Duodenal mucosa (tissue), 2 donors: ENCODE results near the gene CGB2.
"Not testable (repeated sequence)": the region's sequence is repeated elsewhere in the genome, so short reads cannot be mapped to it uniquely, and the experiment has no call there.

Source experiments
- H3K27ac ChIP-seq: one replicate; pipeline ENCODE4 v1.7.0; 2013; ENCODE audit warnings: low read depth, low read length
- H3K27me3 ChIP-seq, 2 donors: one replicate each; pipeline ENCODE4 v1.7.0; 2013; ENCODE audit warnings: low read length in 2 of 2, control low read depth in 1 of 2; ENCODE audit not compliant: insufficient read depth in 2 of 2, control insufficient read depth in 1 of 2
- H3K36me3 ChIP-seq, 2 donors: one replicate each; pipeline ENCODE4 v1.7.0; 2013; ENCODE audit warnings: low read length in 2 of 2, control low read depth in 1 of 2; ENCODE audit not compliant: insufficient read depth in 2 of 2, control insufficient read depth in 1 of 2
- H3K4me1 ChIP-seq, 2 donors: one replicate each; pipeline ENCODE4 v1.7.0; 2013; ENCODE audit warnings: low read length in 2 of 2, control low read depth in 1 of 2; ENCODE audit not compliant: insufficient read depth in 2 of 2, control insufficient read depth in 1 of 2
- H3K4me3 ChIP-seq, 2 donors: one replicate each; pipeline ENCODE4 v1.7.0; 2013; ENCODE audit warnings: low read length in 2 of 2, low read depth in 1 of 2
- H3K9ac ChIP-seq, 2 donors: one replicate each; pipeline ENCODE4 v1.7.0; 2013; ENCODE audit warnings: low read length in 2 of 2, low read depth in 1 of 2
- H3K9me3 ChIP-seq, 2 donors: one replicate each; pipeline ENCODE4 v1.7.0; 2013; ENCODE audit warnings: low read length in 2 of 2, control low read depth in 1 of 2; ENCODE audit not compliant: control insufficient read depth in 1 of 2

CGB2 gene

DNA sequence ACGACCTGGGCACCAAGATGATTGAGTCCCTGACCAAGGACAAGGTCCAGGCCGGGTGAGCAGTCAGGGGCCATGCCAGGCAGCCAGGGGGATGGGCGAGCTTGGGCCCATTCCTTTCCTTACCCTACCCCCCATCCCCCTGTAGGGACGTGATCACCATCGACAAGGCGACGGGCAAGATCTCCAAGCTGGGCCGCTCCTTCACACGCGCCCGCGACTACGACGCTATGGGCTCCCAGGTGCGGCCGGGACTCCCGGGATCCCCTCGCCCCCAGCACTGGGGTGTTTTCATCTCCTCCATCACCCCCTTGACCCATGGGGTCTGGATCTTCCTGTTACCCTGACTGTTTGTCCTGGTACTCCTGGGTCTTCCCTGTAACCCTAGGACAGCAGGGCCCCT lies 21.9 kb upstream of the CGB2 start:
- no peak overlapping the region for H3K27ac ChIP-seq
- H3K9me3 ChIP-seq = no peaks in the 10 kb centered on the region
- H3K27me3 ChIP-seq = no peaks in the 10 kb centered on the region
- H3K4me3 ChIP-seq = no peak overlapping the region
- H3K9ac ChIP-seq = no peak overlapping the region
- peaks cover 32 to 72% of the 10 kb centered on the region in 2 donors for H3K36me3 ChIP-seq
- no peaks in the 10 kb centered on the region for H3K4me1 ChIP-seq

DNA sequence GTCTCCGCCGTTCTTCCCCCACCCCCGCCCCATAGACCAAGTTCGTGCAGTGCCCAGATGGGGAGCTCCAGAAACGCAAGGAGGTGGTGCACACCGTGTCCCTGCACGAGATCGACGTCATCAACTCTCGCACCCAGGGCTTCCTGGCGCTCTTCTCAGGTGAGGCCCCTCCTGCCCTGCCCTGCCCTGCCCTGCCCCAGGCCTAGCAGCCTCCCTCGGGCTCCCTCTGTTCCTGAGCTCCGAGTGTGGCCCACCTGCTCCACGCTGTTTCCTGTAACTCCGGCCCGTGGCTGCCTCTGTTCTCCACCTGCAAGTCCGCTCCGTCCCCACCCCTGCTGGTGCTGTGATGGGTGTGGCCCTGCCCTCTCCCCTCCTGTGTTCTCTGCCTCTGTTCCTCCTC lies 21.2 kb upstream of the CGB2 start:
- no peak overlapping the region for H3K9ac ChIP-seq
- H3K27me3 ChIP-seq = no peaks in the 10 kb centered on the region
- no peak overlapping the region for H3K27ac ChIP-seq
- peaks cover 32 to 72% of the 10 kb centered on the region in 2 donors for H3K36me3 ChIP-seq
- no peak overlapping the region for H3K4me3 ChIP-seq
- no peaks in the 10 kb centered on the region for H3K4me1 ChIP-seq
- no peaks in the 10 kb centered on the region for H3K9me3 ChIP-seq

DNA sequence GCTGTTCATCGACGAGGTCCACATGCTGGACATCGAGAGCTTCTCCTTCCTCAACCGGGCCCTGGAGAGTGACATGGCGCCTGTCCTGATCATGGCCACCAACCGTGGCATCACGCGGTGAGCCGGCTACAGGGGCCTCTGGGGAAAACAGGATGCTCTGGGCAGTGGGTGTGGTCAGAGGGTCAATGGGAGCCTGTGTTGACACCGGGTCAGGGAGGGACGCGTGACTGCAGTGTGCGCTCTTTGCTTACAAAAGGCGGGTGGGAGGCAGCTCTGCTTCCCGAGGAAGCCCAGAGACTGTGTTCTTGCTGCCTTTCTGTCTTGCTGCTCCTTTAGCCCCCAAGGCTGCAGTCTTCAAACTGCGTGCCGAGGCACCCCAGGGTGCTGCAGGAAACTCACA lies 20.5 kb upstream of the CGB2 start:
- no peak overlapping the region for H3K4me3 ChIP-seq
- H3K9ac ChIP-seq = no peak overlapping the region
- no peaks in the 10 kb centered on the region for H3K9me3 ChIP-seq
- H3K4me1 ChIP-seq = no peaks in the 10 kb centered on the region
- H3K27me3 ChIP-seq = no peaks in the 10 kb centered on the region
- peaks cover 30 to 70% of the 10 kb centered on the region in 2 donors for H3K36me3 ChIP-seq
- H3K27ac ChIP-seq = no peak overlapping the region

DNA sequence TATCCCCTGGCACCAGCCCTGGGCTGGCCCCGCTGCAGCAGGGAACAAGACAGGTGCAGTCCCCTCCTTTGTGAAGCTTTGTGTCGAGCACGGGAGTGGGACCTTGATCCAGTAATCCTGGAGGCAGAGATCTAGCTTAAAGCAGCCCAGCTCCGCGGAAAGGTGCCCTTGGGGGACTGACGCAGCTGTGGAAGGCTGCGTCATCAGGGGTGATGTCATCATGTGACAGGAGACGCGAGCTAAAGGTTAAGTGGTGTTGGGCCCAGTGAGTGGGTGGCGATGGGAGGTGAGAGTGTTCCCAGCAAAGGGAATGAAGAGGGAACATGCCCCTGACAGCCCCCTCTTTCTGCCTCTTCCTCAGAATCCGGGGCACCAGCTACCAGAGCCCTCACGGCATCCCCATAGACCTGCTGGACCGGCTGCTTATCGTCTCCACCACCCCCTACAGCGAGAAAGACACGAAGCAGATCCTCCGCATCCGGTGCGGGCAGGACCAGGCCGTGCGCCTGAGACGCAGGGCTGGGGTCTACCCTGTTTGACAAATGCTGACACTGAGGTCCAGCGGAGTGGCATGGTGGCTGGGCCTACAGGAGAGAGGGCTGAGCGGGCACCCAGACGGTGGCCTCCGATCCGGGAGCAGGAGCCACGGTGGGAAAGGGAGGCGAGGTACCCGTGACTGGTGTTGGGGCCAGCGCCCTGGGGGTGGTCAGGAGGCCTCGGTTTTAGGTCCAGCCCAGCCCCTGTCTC lies 17.4 kb upstream of the CGB2 start:
- peaks cover 19 to 56% of the 10 kb centered on the region in 2 donors for H3K36me3 ChIP-seq
- no peak overlapping the region for H3K27ac ChIP-seq
- H3K9ac ChIP-seq = no peak overlapping the region
- no peak overlapping the region for H3K4me3 ChIP-seq
- no peaks in the 10 kb centered on the region for H3K9me3 ChIP-seq
- H3K27me3 ChIP-seq = peaks cover 0 to 4% of the 10 kb centered on the region in 2 donors
- peaks cover 9 to 13% of the 10 kb centered on the region in 2 donors for H3K4me1 ChIP-seq

DNA sequence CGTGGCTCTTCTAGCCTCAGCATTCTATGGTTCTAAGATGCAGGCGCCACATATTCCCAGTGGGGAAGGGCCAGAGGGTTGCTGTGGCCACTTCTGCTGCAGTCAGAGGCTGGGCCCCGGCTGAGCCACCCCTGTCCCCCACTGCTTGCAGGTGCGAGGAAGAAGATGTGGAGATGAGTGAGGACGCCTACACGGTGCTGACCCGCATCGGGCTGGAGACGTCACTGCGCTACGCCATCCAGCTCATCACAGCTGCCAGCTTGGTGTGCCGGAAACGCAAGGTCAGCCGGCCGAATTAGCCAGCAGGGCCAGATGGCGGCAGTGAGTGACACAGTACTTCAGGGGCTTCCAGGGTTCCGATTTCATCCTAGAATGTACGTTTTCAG lies 16.8 kb upstream of the CGB2 start:
- Histone ChIP-seq H3K4me3 (no peak overlapping the region), H3K36me3 (peaks cover 15 to 50% of the 10 kb centered on the region in 2 donors), H3K4me1 (peaks cover 12 to 13% of the 10 kb centered on the region in 2 donors)

DNA sequence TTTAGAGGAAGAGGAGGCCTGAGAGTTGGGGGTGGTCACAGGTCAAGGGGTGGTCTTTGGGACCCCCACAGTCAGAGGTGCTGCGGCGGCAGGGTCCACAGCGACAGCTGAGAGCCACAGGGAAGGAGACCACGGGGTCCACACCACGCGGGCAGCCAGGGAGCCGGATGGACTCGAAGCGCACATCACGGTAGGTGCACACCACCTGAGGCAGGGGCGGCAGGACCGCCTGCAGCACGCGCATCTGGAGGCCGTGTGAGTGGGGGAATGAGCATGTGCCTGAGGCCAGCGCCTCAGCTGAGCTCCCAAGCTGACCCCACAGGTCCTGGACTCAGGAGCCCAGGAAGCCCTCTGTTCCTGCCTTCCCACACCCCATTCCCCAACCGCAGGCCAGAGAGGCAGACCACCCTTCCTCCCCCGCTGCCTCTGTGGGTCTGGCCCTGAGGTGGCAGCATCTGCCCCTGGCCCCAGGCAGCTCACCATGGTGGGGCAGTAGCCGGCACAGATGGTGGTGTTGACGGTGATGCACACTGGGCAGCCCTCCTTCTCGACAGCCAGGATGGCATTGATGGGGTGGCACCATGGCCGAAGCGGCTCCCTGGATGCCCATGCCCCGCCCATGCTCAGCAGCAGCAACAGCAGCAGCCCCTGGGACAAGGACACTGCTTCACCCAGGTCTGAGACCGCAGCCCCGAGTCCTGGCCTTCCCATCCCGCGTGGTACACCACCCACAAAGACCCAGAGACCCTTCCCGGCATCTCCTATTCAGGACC lies 15.4 kb upstream of the CGB2 start:
- Histone ChIP-seq H3K36me3 (peaks cover 8 to 38% of the 10 kb centered on the region in 2 donors), H3K27me3 (peaks cover 13% of the 10 kb centered on the region in 2 donors), H3K4me1 (peaks cover 12 to 13% of the 10 kb centered on the region in 2 donors), H3K9ac (no peak overlapping the region), H3K27ac (no peak overlapping the region), H3K4me3 (no peak overlapping the region), H3K9me3 (no peaks in the 10 kb centered on the region)

More for the DNA sequence above, 16.8 kb upstream of the CGB2 start:
- Histone ChIP-seq H3K27ac (no peak overlapping the region), H3K9me3 (no peaks in the 10 kb centered on the region), H3K27me3 (peaks cover 2 to 4% of the 10 kb centered on the region in 2 donors), H3K9ac (no peak overlapping the region)

DNA sequence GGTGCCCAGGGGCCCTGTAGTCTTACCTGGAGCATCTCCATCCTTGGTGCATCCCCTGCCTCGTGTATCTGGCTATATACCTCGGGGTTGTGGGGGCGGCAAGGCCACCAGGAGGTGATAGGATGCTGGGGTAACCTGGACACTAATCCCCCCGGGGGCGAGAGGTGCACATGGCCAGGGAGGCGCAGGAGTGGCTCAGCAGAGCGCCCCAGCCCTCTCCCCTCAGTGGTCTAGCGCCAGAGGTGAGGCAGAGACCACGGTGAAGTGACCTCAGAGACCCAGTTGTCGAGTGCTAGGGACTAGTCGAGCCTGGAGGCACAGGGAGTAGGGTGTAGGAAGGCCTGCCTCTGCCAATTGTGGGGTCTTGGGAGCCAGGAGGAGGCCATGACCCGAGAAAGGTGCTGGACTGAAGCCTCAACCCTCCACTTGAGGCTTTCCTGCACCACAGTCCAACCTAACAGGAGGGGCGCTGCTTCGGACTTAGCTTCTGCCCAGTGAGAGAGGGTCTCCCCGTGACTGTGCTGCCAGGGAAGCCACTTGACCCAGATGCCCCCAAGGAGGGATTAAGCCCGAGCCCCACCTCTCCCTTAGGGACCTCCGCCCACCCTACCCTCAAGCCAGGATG lies 14.5 kb upstream of the CGB2 start, which contains the start of gene LHB:
TSS of gene LHB (minus strand) at position 51 of the 625 bp plus-strand sequence. CDS start at position 41, 10 bp downstream.
- peaks cover 13 to 16% of the 10 kb centered on the region in 2 donors for H3K27me3 ChIP-seq

DNA sequence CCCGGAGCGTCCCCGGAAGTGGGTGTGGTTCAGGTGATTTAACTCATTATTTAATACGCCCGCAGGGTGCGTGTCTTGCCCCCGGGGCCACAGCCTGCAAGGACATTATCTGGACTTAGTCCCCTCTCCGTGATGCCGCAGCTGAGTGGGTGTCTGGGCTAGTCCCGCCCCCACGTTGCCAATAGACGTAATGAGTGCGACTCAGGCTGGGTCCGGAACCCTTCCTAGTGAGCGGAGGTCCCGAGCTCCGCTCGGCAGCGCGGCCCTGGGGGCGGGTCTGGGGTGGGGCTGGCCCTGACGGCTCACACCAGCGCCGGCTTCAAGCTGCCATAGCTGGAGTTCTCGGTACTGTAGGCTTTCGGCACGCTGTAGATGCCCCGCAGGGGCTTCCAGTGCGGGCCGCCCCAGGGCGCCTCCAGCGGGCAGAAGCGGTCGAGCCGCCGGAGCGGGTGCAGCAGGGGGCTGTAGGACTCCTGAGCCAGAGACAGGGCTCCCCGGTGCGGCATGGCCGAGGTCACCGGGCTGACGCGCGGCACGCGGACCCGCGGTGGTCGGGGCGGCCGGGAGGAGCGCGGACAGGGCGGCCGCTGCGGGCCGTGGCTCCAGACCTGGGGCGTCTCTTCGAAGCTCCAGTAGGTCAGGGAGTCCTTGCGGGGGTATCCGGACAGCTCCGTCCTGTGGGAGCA lies 13.9 kb upstream of the CGB2 start:
- Histone ChIP-seq H3K9ac (peak overlapping the region; percentile 12 to 57), H3K27me3 (peaks cover 13 to 16% of the 10 kb centered on the region in 2 donors)

More for the DNA sequence above, 14.5 kb upstream of the CGB2 start, which contains the start of gene LHB:
- Histone ChIP-seq H3K9me3 (no peaks in the 10 kb centered on the region), H3K9ac (peak within 1 kb of the TSS; percentile 12 to 57), H3K4me3 (peak within 1 kb of the TSS; percentile 52 to 55), H3K4me1 (peaks cover 12 to 13% of the 10 kb centered on the region in 2 donors), H3K27ac (no peak within 1 kb of the TSS), H3K36me3 (peaks cover under 1 to 29% of the 10 kb centered on the region in 2 donors)

DNA sequence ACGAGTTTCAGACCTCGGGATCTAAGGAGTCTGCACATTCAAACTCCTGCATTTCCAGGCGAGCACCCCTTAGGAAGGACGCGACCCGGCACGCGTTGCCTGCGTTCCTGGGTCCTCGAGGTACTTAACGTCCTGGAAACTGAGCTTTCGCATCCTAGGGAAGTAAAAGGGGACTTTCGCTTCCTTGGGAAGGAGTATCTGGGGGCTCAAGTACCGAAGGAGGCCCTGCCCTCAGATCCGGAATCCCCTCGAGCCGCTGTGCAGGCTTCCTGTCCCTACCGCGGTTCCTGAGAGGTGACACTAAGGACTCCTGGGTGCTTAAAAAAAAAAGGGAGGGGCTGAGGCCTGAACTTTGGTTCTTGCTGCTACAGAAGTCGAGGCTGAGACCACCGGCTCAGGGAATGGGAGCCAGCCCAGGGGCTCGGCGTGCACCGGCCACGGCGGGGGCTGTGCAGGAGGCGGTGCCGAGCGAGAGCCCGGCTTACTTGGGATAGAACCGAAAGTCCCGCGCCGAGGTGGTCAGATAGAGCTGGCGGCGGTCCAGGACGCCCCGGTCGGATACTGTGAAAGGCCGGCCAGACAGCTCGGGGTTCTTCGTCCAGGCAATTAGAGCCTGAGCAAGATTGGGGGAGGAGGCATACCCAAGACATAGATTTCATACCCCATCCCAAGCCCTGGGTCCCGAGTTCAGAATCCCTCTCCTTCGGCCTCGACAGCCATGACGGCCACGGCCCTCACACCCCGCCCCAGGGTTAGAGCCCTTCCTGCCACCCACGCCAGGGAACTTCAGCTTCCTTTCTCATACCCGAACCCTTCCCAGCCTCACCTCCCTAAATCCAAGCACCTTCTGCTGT lies 13.1 kb upstream of the CGB2 start:
- peak overlapping the region; percentile 12 to 57 for H3K9ac ChIP-seq
- peaks cover 13 to 16% of the 10 kb centered on the region in 2 donors for H3K27me3 ChIP-seq
- H3K36me3 ChIP-seq = peaks cover 0 to 21% of the 10 kb centered on the region in 2 donors
- H3K27ac ChIP-seq, H3K9me3 ChIP-seq: not testable (repeated sequence)
- H3K4me1 ChIP-seq = peaks cover 12 to 13% of the 10 kb centered on the region in 2 donors
- H3K4me3 ChIP-seq = peak overlapping the region; percentile 52 to 55

More for the DNA sequence above, 13.9 kb upstream of the CGB2 start:
- Histone ChIP-seq H3K9me3 (no peaks in the 10 kb centered on the region), H3K4me3 (peak overlapping the region; percentile 52 to 55), H3K36me3 (peaks cover 0 to 23% of the 10 kb centered on the region in 2 donors), H3K27ac (no peak overlapping the region), H3K4me1 (peaks cover 12 to 13% of the 10 kb centered on the region in 2 donors)
